HL-60/S4 treated with retinoic acid at 250 ng/mL for 4 days and 3 days (cell line): Measurements from ENCODE around the gene USP47.

Experiments used
- in situ Hi-C: fragments of 300-500 bp; cut with MboI; formaldehyde crosslinking; loops from 2 replicates; pipeline ENCODE4 v1.7.0; 2022; ENCODE audit warnings: low sequenced_read_pairs

Gene USP47, protein sequence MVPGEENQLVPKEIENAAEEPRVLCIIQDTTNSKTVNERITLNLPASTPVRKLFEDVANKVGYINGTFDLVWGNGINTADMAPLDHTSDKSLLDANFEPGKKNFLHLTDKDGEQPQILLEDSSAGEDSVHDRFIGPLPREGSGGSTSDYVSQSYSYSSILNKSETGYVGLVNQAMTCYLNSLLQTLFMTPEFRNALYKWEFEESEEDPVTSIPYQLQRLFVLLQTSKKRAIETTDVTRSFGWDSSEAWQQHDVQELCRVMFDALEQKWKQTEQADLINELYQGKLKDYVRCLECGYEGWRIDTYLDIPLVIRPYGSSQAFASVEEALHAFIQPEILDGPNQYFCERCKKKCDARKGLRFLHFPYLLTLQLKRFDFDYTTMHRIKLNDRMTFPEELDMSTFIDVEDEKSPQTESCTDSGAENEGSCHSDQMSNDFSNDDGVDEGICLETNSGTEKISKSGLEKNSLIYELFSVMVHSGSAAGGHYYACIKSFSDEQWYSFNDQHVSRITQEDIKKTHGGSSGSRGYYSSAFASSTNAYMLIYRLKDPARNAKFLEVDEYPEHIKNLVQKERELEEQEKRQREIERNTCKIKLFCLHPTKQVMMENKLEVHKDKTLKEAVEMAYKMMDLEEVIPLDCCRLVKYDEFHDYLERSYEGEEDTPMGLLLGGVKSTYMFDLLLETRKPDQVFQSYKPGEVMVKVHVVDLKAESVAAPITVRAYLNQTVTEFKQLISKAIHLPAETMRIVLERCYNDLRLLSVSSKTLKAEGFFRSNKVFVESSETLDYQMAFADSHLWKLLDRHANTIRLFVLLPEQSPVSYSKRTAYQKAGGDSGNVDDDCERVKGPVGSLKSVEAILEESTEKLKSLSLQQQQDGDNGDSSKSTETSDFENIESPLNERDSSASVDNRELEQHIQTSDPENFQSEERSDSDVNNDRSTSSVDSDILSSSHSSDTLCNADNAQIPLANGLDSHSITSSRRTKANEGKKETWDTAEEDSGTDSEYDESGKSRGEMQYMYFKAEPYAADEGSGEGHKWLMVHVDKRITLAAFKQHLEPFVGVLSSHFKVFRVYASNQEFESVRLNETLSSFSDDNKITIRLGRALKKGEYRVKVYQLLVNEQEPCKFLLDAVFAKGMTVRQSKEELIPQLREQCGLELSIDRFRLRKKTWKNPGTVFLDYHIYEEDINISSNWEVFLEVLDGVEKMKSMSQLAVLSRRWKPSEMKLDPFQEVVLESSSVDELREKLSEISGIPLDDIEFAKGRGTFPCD (N-terminal part only)

DNA sequence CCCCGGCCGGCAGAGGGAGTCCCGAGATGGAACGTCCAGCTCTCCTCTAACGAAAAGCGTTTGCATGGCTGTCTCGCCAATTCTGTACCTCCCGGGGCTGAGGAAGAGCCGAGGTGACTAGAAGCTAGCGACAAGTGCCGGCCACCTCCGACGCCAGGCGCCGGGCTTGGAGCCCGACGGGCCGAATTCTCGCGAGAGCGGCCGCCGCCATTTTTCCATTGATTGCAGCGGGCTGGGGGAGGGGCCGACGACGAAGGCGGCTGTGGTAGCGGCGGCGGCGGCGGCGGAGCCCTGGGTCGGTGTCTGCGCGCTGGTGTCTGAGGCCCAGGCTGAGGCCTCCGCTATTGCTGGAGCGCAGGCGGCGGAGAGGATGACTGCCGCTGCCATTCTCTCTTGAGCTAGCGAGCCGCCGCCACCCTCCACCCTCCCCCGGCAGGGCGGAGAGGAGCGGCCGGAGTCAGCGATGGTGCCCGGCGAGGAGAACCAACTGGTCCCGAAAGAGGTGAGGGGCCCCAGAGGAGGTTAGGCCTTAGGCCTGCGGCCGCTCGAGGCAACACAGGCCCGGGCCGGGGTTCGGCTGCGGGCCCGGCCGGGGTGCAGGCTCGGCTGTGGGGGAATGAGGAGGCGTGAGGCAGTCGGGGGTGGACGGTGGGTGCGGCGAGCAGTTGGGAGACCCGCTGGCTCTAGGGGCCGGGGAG, at the start of gene USP47:
TSS of gene USP47 (plus strand) at position 250 of the 698 bp plus-strand sequence. CDS start at position 464, 214 bp downstream.
- in situ Hi-C loops, result no loop called here

- in situ Hi-C loops, result loop anchor here (25.0 kb wide), 4 partner anchors 244 to 1006 kb away; no protein-coding TSS in a partner anchor
Observed at GRCh38 chr11:11793073-11793472, 48.7 kb upstream of the USP47 start.

GRCh38 chr11:11798586-11799438, 43.0 kb upstream of the USP47 start:
- in situ Hi-C loops, result loop anchor here (25.0 kb wide), 4 partner anchors 238 to 1012 kb away; no protein-coding TSS in a partner anchor

DNA sequence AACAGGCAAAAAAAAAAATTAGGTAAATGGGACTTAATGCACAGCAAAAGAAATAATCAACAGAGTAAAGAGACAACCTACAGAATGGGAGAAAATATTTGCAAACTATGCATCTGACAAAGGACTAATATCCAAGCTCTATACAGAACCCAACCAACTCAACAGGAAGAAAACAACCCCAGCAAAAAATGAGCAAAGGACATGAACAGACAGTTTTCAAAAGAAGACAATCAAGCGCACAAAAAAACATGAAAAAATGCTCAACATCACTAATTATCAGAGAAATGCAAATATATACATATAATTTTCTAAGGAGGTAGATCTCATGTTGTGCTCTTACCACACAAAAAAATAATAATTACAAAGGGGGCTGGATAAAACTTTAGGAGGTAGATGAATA, 36.5 kb upstream of the USP47 start:
- in situ Hi-C loops, result loop anchor here (25.0 kb wide), 1 partner anchor 457 kb away; no protein-coding TSS in a partner anchor

GRCh38 chr11:11806074-11806473, 35.7 kb upstream of the USP47 start:
- in situ Hi-C loops, result loop anchor here (25.0 kb wide), 1 partner anchor 456 kb away; no protein-coding TSS in a partner anchor

DNA sequence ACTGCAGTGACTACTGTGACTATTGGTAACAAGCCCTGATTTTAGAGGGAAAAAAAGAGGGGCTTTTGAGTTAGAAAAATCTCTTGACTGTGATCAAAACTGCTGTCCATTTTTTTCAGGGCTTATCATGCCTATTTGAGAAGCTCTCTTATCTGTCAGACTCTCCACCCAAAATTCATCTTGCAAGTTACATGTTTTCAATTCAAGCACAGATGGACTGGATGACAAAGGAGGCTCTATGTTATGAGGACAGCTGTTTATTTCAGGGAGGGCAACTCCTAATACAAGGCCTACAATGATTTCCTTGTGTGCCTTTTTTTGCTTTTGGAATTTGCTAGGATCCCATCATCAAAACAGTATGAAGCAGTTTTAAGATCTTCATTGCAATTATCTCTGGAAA, 35.2 kb upstream of the USP47 start:
- in situ Hi-C loops, result loop anchor here (25.0 kb wide), 1 partner anchor 456 kb away; no protein-coding TSS in a partner anchor

GRCh38 chr11:11807811-11808782, 33.7 kb upstream of the USP47 start:
- in situ Hi-C loops, result loop anchor here (25.0 kb wide), 1 partner anchor 454 kb away; no protein-coding TSS in a partner anchor

DNA sequence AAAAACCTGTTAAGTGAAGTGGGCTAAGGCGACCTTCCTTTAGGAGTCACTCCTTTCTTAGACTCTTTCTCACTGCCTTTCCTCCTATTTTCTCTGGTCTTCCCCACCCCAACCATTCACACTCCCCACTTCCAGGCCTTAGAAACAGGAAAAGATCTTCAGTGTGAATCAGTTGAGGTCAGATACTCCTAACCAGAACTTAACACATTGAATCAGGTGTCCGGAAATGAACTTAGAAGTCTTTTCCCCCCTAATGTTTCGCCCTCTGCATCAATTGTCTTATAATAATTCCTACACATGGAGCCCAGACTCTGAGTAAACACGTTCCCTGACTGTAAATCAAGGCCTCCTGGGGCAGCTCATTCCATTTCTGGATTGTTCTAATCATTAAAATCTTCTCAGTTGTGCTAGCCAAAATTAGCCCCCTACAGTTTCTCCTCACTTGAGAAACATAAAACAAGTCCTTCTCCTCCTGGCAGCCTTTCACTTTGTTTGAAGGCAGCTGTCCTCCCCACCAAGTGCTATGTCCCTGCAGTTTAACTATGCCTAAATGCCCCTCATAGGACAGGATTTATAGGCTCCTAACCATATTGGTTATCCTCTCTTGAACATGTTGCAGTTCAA, 32.7 kb upstream of the USP47 start:
- in situ Hi-C loops, result loop anchor here (25.0 kb wide), 1 partner anchor 453 kb away; no protein-coding TSS in a partner anchor

DNA sequence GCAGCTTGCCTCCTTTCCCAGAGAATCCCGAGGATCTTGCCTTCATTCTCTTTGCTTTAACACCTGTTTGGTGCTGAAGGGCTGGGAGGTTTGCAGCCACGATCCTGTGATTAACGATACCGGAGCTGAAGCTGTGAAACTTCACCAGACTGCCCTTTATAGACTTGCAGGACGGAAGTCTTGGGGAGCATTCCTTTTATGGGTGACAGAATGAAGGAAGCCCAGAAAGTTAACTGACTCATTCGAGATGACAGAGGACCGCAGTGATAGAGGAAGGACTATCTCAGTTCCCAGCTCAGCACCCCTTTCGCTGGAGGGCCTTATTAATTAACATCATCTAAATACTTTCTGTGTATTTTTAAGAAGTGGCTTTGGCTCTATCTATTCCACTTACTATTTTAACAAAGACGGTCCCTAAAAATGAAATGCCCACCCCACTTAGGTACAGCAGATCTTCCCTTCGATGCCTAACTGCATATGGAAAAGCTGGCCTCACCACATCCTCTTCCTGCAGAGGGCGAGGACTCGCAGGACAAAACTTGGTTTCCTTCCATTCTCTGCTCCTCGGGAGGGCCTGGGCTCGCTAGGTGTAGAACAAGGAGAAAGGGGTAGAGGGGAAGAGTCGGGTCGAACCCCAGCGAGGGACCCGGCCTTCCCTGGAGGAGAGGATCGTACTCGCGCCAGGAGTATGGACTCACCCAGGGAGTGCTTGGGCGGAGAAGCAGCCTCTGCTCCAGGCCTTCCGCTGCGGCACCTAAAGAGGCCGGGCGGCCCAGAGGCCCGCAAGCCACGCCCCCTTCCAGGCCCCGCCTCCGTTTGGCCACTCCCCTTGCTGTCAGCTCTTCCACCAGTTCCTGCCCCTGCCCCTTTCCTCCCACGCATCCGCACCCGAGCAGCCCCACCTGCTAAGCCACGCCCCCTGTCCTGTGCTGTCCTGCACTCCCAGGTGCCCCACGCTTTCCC, 30.7 kb upstream of the USP47 start:
- in situ Hi-C loops, result loop anchor here (25.0 kb wide), 1 partner anchor 451 kb away; no protein-coding TSS in a partner anchor

GRCh38 chr11:11813288-11813962, 28.3 kb upstream of the USP47 start:
- in situ Hi-C loops, result loop anchor here (25.0 kb wide), 1 partner anchor 449 kb away; no protein-coding TSS in a partner anchor

DNA sequence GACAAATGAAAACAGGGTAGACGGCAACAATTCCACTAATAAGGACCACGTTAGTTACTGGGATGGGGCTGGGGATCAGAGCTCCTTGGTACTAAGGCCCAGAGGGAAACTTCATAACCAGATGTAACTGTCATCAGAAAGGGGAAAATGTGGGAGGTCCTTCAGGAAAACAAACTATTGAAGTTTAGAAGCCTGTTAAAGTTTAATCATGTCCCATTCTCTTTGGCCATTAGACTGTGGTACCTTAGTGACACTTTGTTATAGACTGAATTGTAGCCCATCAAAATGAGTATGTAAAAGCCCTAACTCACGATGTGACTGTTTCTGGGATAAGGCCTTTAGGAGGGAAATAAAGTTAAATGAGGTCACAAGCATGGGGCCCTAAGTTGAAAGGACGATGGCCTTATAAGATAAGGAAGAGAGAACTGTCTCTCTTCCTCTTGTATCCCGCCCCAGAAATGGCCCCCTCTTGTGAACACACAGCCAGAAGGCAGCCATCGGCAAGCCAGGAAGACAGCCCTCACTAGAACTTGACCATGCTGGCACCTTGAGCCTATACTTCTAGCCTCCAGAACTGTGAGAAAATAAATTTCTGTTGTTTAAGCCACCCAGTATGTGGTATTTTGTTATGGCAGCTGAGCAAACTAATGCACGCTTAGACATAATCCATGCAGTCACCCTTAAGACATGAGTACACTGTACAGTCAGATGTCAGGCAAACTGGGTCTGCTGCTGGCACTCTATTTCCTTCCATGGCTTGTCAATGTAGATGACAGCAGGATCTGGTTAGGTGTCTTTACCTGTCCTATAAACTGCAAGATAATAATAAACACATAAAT, 26.9 kb upstream of the USP47 start:
- in situ Hi-C loops, result loop anchor here (25.0 kb wide), 1 partner anchor 447 kb away; no protein-coding TSS in a partner anchor

DNA sequence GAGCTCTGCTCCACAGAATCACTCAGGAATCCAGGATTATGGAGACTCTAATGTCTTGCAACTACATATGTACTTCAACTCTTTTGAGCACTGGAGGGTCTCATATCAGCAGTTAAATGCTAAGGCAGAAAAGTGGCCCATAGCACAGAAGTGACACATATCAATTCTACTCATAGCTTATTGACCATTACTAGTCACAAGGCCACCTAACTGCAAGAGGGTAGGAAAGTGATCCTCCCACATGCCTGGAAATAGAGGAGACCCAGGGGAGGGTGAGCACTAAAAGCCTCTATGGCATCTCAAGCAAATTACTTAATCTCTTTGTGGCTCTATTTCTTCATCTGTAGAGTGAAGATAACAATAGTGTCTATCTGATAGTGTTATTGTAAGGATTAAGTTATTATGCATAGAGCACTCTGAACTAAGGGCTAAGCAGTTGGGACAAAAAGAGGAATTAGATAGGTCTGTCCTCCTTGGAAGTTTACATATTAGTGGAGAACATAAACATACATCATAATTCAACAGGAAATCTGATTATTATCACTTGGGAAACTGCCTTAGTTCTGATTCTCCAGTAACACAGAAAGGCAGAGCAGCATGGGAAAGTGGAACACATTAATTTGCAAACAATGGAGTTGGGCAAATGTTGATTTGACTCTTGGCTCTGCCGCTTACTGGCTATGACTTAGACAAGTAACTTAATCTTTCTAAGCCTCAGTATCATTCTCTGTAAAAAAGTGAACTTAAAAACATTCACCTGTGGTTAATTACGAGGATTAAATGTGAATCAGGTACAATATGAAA, 25.1 kb upstream of the USP47 start:
- in situ Hi-C loops, result loop anchor here (25.0 kb wide), 1 partner anchor 446 kb away; no protein-coding TSS in a partner anchor

DNA sequence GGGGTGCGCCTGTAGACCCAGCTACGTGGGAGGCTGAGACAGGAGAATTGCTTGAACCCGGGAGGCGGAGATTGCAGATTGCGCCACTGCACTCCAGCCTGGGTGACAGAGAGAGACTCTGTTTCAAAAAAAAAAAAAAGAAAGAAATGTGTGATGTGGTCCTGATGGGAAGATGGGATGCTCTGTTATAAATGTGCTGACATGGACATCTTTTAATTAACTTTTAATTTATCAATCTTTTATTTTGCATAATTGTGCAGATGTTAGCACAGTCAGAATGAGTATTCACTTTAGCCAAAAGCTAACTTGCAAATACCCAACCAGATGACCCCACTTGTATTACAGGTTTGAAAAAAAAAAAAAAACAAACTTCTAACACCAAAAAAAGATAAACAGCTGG, 23.8 kb upstream of the USP47 start:
- in situ Hi-C loops, result loop anchor here (25.0 kb wide), 1 partner anchor 444 kb away; no protein-coding TSS in a partner anchor
